Left ventricle myocardium inferior (tissue), 1 donor: ENCODE data around the gene CCL11. TPM values are rescaled to one million over a fixed set of nuclear protein-coding genes. Genes with fewer than 3 reads are reported as not detected.

Experiments
- DNase-seq: peaks from one replicate; pipeline ENCODE4 v3.0.0-alpha.2; 2020
- H3K27ac ChIP-seq: fragments of 200-600 bp; replicated peaks from 2 replicates; pipeline ENCODE4 v1.8.0; 2021
- H3K27me3 ChIP-seq: fragments of 200-600 bp; 2 replicates; pipeline ENCODE4 v1.8.0; 2021; ENCODE audit warnings: low read depth
- H3K36me3 ChIP-seq: fragments of 200-600 bp; 2 replicates; pipeline ENCODE4 v1.8.0; 2021
- H3K4me1 ChIP-seq: fragments of 200-600 bp; 2 replicates; pipeline ENCODE4 v1.8.0; 2021
- H3K4me3 ChIP-seq: fragments of 200-600 bp; 2 replicates; pipeline ENCODE4 v1.8.0; 2021; ENCODE audit warnings: mild to moderate bottlenecking, moderate library complexity
- H3K9me3 ChIP-seq: fragments of 200-600 bp; replicated peaks from 2 replicates; pipeline ENCODE4 v1.8.0; 2021
- CTCF ChIP-seq: fragments of 200-600 bp; IDR thresholded peaks from 2 replicates; pipeline ENCODE4 v1.8.0; 2021; ENCODE audit warnings: antibody characterized with exemption, mild to moderate bottlenecking, borderline replicate concordance
- intact Hi-C: fragments of 100-400 bp; cut with micrococcal nuclease; formaldehyde crosslinking; loops from one replicate; pipeline ENCODE4 v1.11.0; 2022
- total RNA-seq: library from RNA; stranded (reverse); fragmentation: NEBNext Ultra II Directional; extraction: Animal tissue kit (Norgen Biotek cat#: 25700); gene quantifications from one replicate; pipeline ENCODE4 v1.2.1, GENCODE V29; 2021
- donor health status: DM: no; HTN: yes; CAD: no; lungs with severe emphysema.

Gene CCL11
- total RNA-seq, 1 donor from 2014 or later, result 3.8 TPM

- no peak for DNase-seq
- H3K4me3 ChIP-seq, result no peak overlapping the region
- no peak for TF ChIP-seq CTCF
- peaks cover 48% of the 10 kb centered on the region for H3K4me1 ChIP-seq
- no peaks in the 10 kb centered on the region for H3K9me3 ChIP-seq
- H3K27me3 ChIP-seq, result no peaks in the 10 kb centered on the region
- no peak overlapping the region for H3K27ac ChIP-seq
- peaks cover 4% of the 10 kb centered on the region for H3K36me3 ChIP-seq
- intact Hi-C loops, result no loop called here
Measured at GRCh38 chr17:34257299-34257985, 28.1 kb upstream of the CCL11 start.

- H3K4me3 ChIP-seq, result no peak overlapping the region
- H3K4me1 ChIP-seq, result peaks cover 43% of the 10 kb centered on the region
- H3K27ac ChIP-seq, result no peak overlapping the region
- intact Hi-C loops, result no loop called here
- peaks cover 4% of the 10 kb centered on the region for H3K36me3 ChIP-seq
- no peaks in the 10 kb centered on the region for H3K9me3 ChIP-seq
- H3K27me3 ChIP-seq, result no peaks in the 10 kb centered on the region
- TF ChIP-seq CTCF, result no peak
- DNase-seq, result no peak
Measured at GRCh38 chr17:34257986-34258326, 27.6 kb upstream of the CCL11 start.

- no peak for TF ChIP-seq CTCF
- intact Hi-C loops, result no loop called here
- no peak for DNase-seq
- H3K36me3 ChIP-seq, result peaks cover 4% of the 10 kb centered on the region
- no peak overlapping the region for H3K4me3 ChIP-seq
- H3K9me3 ChIP-seq, result no peaks in the 10 kb centered on the region
- H3K27ac ChIP-seq, result no peak overlapping the region
- no peaks in the 10 kb centered on the region for H3K27me3 ChIP-seq
- peaks cover 31% of the 10 kb centered on the region for H3K4me1 ChIP-seq
Measured at GRCh38 chr17:34259146-34259545, 26.4 kb upstream of the CCL11 start.

GRCh38 chr17:34260861-34261260 is 24.7 kb upstream of the CCL11 start:
- H3K27me3 ChIP-seq, result no peaks in the 10 kb centered on the region
- peaks cover 4% of the 10 kb centered on the region for H3K36me3 ChIP-seq
- DNase-seq, result no peak
- H3K9me3 ChIP-seq, result no peaks in the 10 kb centered on the region
- H3K4me1 ChIP-seq, result peaks cover 14% of the 10 kb centered on the region
- intact Hi-C loops, result no loop called here
- no peak overlapping the region for H3K4me3 ChIP-seq
- TF ChIP-seq CTCF, result no peak
- no peak overlapping the region for H3K27ac ChIP-seq

- Histone ChIP-seq H3K4me1 (peaks cover 5% of the 10 kb centered on the region), H3K27ac (no peak overlapping the region), H3K27me3 (no peaks in the 10 kb centered on the region), H3K9me3 (no peaks in the 10 kb centered on the region), H3K4me3 (no peak overlapping the region), H3K36me3 (peaks cover 4% of the 10 kb centered on the region)
- no peak for TF ChIP-seq CTCF
- intact Hi-C loops, result no loop called here
- no peak for DNase-seq
Measured at GRCh38 chr17:34261568-34262337, 23.8 kb upstream of the CCL11 start.
